PC-3 (cell line): ENCODE data around the gene ADGRG6. TPM values are rescaled to one million over a fixed set of nuclear protein-coding genes. Genes with fewer than 3 reads are reported as not detected.
"Not testable (repeated sequence)": the region's sequence is repeated elsewhere in the genome, so short reads cannot be mapped to it uniquely, and the experiment has no call there.

Source experiments
- ATAC-seq: fragments of 200-7000 bp; cut with Tn5 transposase; 2 replicates; pipeline ENCODE4 v1.9.1; 2020; ENCODE audit warnings: mild to moderate bottlenecking, moderate library complexity
- BruUV-seq: library from RNA; stranded (reverse); fragments of 400-500 nt; replicated peaks from 2 replicates; lab custom pipeline; 2021; lab: Mats Ljungman, UMichigan
- CTCF ChIA-PET: fragments of 300-600 bp; sonication (Branson Sonifier 250); formaldehyde crosslinking; loops from one replicate; lab custom pipeline; 2022; ENCODE audit warnings: antibody characterized with exemption; lab: Charles Lee
- POLR2A ChIA-PET: fragments of 300-600 bp; sonication (Branson Sonifier 250); formaldehyde crosslinking; loops from one replicate; lab custom pipeline; 2022; ENCODE audit warnings: antibody characterized with exemption; ENCODE audit not compliant: unreplicated experiment; lab: Charles Lee
- DNase-seq: peaks from one replicate; pipeline ENCODE4 v3.0.0-alpha.2; 2015
- H2AFZ ChIP-seq: fragments of 300-600 bp; sonication (generic); 2 replicates; pipeline ENCODE4 v1.6.0; 2016; ENCODE audit warnings: antibody characterized with exemption, low read length
- H3F3A ChIP-seq: fragments of 300-600 bp; sonication (generic); one replicate; pipeline ENCODE4 v1.6.0; 2017; ENCODE audit warnings: antibody characterized with exemption, low read length, control low read depth, mild to moderate bottlenecking; ENCODE audit not compliant: unreplicated experiment
- H3K27ac ChIP-seq: fragments of 300-600 bp; sonication (generic); 2 replicates; pipeline ENCODE4 v1.5.1; 2016; ENCODE audit warnings: mild to moderate bottlenecking, low read length
- H3K27me3 ChIP-seq: fragments of 300-600 bp; sonication (generic); 2 replicates; pipeline ENCODE4 v1.6.1; 2016; ENCODE audit warnings: low read length, mixed read lengths
- H3K36me3 ChIP-seq: fragments of 300-600 bp; sonication (generic); 2 replicates; pipeline ENCODE4 v1.6.1; 2016; ENCODE audit warnings: low read depth, mixed run types, low read length, mixed read lengths
- H3K4me1 ChIP-seq: fragments of 300-600 bp; sonication (generic); 2 replicates; pipeline ENCODE4 v1.5.1; 2016; ENCODE audit warnings: low read length; ENCODE audit not compliant: insufficient read depth
- H3K4me2 ChIP-seq: fragments of 300-600 bp; sonication (generic); 2 replicates; pipeline ENCODE4 v1.6.0; 2016; ENCODE audit warnings: low read length
- H3K4me3 ChIP-seq: fragments of 300-600 bp; sonication (generic); 2 replicates; pipeline ENCODE4 v1.5.1; 2016; ENCODE audit warnings: mild to moderate bottlenecking, low read length, mixed read lengths
- H3K79me2 ChIP-seq: fragments of 300-600 bp; sonication (generic); 2 replicates; pipeline ENCODE4 v1.6.1; 2017; ENCODE audit warnings: low read length, mixed read lengths
- H3K9ac ChIP-seq: fragments of 300-600 bp; sonication (generic); 2 replicates; pipeline ENCODE4 v1.6.0; 2016; ENCODE audit warnings: mild to moderate bottlenecking, low read length
- H3K9me2 ChIP-seq: fragments of 300-600 bp; sonication (generic); replicated peaks from 2 replicates; pipeline ENCODE4 v1.6.1; 2016; ENCODE audit warnings: mixed run types, low read length, mixed read lengths
- H3K9me3 ChIP-seq: fragments of 300-600 bp; sonication (generic); 2 replicates; pipeline ENCODE4 v1.6.1; 2016; ENCODE audit warnings: low read length, mixed read lengths
- H4K20me1 ChIP-seq: fragments of 300-600 bp; sonication (generic); 2 replicates; pipeline ENCODE4 v1.6.1; 2016; ENCODE audit warnings: low read length, mixed read lengths
- EZH2 ChIP-seq: fragments of 300-600 bp; sonication (generic); IDR thresholded peaks from one replicate; pipeline ENCODE4 v1.6.1; 2017; ENCODE audit warnings: antibody characterized with exemption, mild to moderate bottlenecking, low read length; ENCODE audit not compliant: unreplicated experiment
- EZH2phosphoT487 ChIP-seq: fragments of 300-600 bp; sonication (generic); IDR thresholded peaks from 2 replicates; pipeline ENCODE4 v1.6.1; 2018; ENCODE audit warnings: mild to moderate bottlenecking, antibody characterized with exemption, low read length, borderline replicate concordance
- intact Hi-C: fragments of 100-400 bp; cut with micrococcal nuclease; formaldehyde crosslinking; loops from 2 replicates; pipeline ENCODE4 v1.9.0; 2023
- total RNA-seq: library from RNA; depleted of rRNA; stranded (reverse); fragments of >200 nt; gene quantifications from 2 replicates; pipeline ENCODE4 v1.2.3, GENCODE V29; 2014
- TF ChIP-seq, protein P1 (sequence below): fragments of 300-600 bp; sonication (generic); conservative IDR thresholded peaks from 2 replicates; pipeline ENCODE4 v1.5.1; 2017; ENCODE audit warnings: antibody characterized with exemption, low read depth, mild to moderate bottlenecking, low read length

ADGRG6 gene
- total RNA-seq, 1 experiment from 2014 or later, result 73.2 TPM

DNA sequence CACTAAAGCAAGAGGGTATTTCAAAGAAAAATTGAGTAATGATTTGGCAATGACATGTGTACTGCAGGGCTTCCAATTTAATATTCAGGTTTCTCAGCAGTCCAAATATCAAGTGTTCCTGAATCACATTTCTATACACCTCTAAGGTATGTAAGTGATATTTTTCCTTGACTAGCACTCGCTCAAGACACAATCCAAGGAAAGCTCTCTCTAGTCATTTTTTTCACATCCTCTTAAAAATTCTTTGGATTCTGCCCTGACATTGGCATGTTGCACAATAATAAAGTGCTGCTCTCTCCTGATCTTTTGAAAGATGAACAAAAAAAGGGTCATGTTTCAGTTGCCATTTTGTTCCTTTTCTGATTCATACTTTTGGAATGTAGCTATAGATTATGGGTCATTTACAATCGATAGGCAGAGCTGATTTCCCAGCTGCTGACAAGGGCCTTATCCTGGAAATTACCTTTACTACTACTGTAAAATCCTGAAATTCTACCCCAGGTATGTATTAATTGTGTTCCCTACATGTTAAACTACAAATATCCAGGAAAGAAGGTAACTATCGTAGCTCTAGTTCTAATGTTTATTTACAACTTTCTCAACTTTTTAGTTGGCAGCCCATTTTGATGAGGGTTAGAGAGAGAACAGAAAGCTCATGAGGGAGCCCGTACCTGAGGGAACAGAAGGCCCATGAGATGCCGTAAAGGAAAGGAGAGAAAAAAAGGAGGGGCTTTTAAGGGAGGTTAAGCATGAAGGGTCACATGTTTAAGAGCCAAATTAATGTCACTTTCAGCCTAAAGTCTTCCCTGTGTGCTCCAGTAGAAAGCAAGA is 22.2 kb upstream of the ADGRG6 start:
- Histone ChIP-seq H3K9ac (no peak overlapping the region), H4K20me1 (no peaks in the 10 kb centered on the region), H3K27ac (peak overlapping the region; percentile 5), H3K4me2 (peak overlapping the region; percentile 33), H2AFZ (no peak overlapping the region), H3K36me3 (no peaks in the 10 kb centered on the region), H3K79me2 (no peaks in the 10 kb centered on the region), H3K9me2 (no peaks in the 10 kb centered on the region), H3F3A (no peaks in the 10 kb centered on the region), H3K4me1 (peaks cover 29% of the 10 kb centered on the region), H3K27me3 (no peaks in the 10 kb centered on the region), H3K9me3 (no peaks in the 10 kb centered on the region), H3K4me3 (no peak overlapping the region)
- intact Hi-C loops, result no loop called here
- ChIA-PET CTCF (no interaction called here), POLR2A (no interaction called here)
- TF ChIP-seq EZH2phosphoT487, result no peak
- TF ChIP-seq, protein P1, sequence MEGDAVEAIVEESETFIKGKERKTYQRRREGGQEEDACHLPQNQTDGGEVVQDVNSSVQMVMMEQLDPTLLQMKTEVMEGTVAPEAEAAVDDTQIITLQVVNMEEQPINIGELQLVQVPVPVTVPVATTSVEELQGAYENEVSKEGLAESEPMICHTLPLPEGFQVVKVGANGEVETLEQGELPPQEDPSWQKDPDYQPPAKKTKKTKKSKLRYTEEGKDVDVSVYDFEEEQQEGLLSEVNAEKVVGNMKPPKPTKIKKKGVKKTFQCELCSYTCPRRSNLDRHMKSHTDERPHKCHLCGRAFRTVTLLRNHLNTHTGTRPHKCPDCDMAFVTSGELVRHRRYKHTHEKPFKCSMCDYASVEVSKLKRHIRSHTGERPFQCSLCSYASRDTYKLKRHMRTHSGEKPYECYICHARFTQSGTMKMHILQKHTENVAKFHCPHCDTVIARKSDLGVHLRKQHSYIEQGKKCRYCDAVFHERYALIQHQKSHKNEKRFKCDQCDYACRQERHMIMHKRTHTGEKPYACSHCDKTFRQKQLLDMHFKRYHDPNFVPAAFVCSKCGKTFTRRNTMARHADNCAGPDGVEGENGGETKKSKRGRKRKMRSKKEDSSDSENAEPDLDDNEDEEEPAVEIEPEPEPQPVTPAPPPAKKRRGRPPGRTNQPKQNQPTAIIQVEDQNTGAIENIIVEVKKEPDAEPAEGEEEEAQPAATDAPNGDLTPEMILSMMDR, result no peak
- TF ChIP-seq EZH2, result no peak
- ATAC-seq (no peak; the same call in 1 of the 2 replicates), DNase-seq (peak; percentile 74)
- BruUV-seq, result no TSS peak

DNA sequence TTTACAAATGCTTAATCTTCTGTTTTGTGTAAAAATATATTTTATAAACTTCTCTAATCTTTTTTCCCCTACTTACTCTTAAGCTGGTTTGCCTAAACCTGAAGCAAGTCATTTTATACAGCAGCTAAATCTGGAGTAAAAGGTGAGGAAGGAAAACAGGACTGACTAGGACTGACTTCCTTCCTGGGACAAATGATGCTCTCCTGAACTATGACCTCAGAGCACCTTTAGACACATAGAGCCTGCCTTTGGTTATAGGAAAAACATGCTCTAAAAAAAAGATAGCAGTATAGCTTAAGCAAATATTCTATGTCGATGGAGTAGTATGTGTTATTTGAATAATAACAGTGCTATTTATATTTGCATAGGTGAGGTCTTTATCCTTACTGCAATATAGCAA is 21.5 kb upstream of the ADGRG6 start:
- POLR2A ChIA-PET, result no interaction called here
- Histone ChIP-seq H2AFZ (no peak overlapping the region), H3F3A (no peaks in the 10 kb centered on the region), H3K4me2 (no peak overlapping the region), H3K27me3 (no peaks in the 10 kb centered on the region), H3K27ac (no peak overlapping the region), H3K9ac (no peak overlapping the region), H3K4me3 (no peak overlapping the region), H3K4me1 (peaks cover 23% of the 10 kb centered on the region), H4K20me1 (no peaks in the 10 kb centered on the region), H3K36me3 (no peaks in the 10 kb centered on the region), H3K79me2 (no peaks in the 10 kb centered on the region), H3K9me3 (no peaks in the 10 kb centered on the region), H3K9me2 (no peaks in the 10 kb centered on the region)
- BruUV-seq, result no TSS peak
- intact Hi-C loops, result no loop called here
- CTCF ChIA-PET, result no interaction called here
- DNase-seq, result no peak
- ATAC-seq, result no peak
- TF ChIP-seq, protein P1, result no peak
- TF ChIP-seq EZH2, result no peak
- TF ChIP-seq EZH2phosphoT487, result no peak

DNA sequence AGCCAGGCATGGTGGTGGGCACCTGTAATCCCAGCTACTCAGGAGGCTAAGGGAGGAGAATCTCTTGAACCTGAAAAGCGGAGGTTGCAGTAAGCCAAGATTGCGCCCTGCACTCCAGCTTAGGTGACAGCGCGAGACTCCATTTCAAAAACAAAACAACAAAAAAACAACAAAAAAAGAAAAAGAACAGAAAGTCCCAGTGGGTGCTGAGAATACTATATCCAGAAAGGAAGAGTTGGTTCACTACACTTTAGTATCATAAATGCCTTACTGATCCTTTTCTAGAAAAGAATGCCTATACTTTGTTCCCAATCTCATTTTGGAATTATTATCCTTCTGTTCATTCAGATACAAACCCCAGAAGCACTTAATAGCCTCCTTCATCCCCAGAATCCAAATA is 20.9 kb upstream of the ADGRG6 start:
- no peaks in the 10 kb centered on the region for H3K9me2 ChIP-seq
- POLR2A ChIA-PET, result no interaction called here
- H3K79me2 ChIP-seq, result no peaks in the 10 kb centered on the region

DNA sequence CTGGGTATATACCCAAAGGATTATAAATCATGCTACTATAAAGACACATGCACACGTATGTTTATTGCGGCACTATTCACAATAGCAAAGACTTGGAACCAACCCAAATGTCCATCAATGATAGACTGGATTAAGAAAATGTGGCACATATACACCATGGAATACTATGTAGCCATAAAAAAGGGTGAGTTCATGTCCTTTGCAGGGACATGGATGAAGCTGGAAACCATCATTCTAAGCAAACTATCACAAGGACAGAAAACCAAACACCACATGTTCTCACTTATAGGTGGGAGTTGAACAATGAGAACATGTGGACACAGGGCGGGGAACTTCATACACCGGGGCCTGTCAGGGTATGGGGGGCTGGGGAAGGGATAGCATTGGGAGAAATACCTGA is 18.7 kb upstream of the ADGRG6 start:
- H3K36me3 ChIP-seq, H3K27me3 ChIP-seq, BruUV-seq, intact Hi-C loops, DNase-seq, CTCF ChIA-PET, H3K4me2 ChIP-seq, H3K79me2 ChIP-seq, H3K9ac ChIP-seq, POLR2A ChIA-PET, H3K4me3 ChIP-seq, H2AFZ ChIP-seq, H3K9me3 ChIP-seq, H3F3A ChIP-seq, H3K9me2 ChIP-seq, H3K27ac ChIP-seq, H4K20me1 ChIP-seq, ATAC-seq: not testable (repeated sequence)
- peaks cover 16% of the 10 kb centered on the region for H3K4me1 ChIP-seq

More for the DNA sequence above, 20.9 kb upstream of the ADGRG6 start:
- Histone ChIP-seq H3K9me3 (no peaks in the 10 kb centered on the region), H2AFZ (no peak overlapping the region), H3K36me3 (no peaks in the 10 kb centered on the region), H4K20me1 (no peaks in the 10 kb centered on the region), H3F3A (no peaks in the 10 kb centered on the region), H3K4me1 (peaks cover 16% of the 10 kb centered on the region), H3K9ac (no peak overlapping the region), H3K4me2 (no peak overlapping the region), H3K27ac (no peak overlapping the region), H3K4me3 (no peak overlapping the region), H3K27me3 (no peaks in the 10 kb centered on the region)
- ATAC-seq (no peak), DNase-seq (no peak)
- intact Hi-C loops, result no loop called here
- BruUV-seq, result no TSS peak
- TF ChIP-seq, protein P1, result no peak
- TF ChIP-seq EZH2phosphoT487 (no peak), EZH2 (no peak)
- CTCF ChIA-PET, result no interaction called here
